Esophagus squamous epithelium (tissue), 4 donors: Measurements from ENCODE around the gene CCR5AS.

Experiments
- CTCF ChIP-seq, 6 experiments: fragments of 450-650 bp in 4 of 6; fragments of 200-600 bp in 2 of 6; sonication (generic) in 2 of 6; IDR thresholded peaks; one replicate each; pipeline ENCODE4 v1.5.1; 2016 to 2019; ENCODE audit warnings: antibody characterized with exemption in 6 of 6, mild to moderate bottlenecking in 4 of 6, moderate library complexity in 4 of 6
- POLR2A ChIP-seq, 4 donors: fragments of 450-650 bp; IDR thresholded peaks; one replicate each; pipeline ENCODE4 v1.6.1; 2017; ENCODE audit warnings: antibody characterized with exemption in 4 of 4, mild to moderate bottlenecking in 4 of 4, moderate library complexity in 3 of 4

- no peak for TF ChIP-seq CTCF (IDR thresholded peaks at IDR 0.05)
- TF ChIP-seq POLR2A (IDR thresholded peaks at IDR 0.05) = no peak
These were observed 6.0 kb upstream of the CCR5AS start for GRCh38 chr3:46412786-46413298.
